ENCODE data around the gene WDR45B.

GRCh38 chr17:82598256-82599119, 49.8 kb downstream of the WDR45B start:
- TF ChIP-seq CTCF (IDR thresholded peaks at IDR 0.05) (no peak), POLR2A (IDR thresholded peaks at IDR 0.05) (no peak)

Measured in Peyer's patch (tissue), 4 donors.